ENCODE data around the gene EXT2. TPM values are rescaled to one million over a fixed set of nuclear protein-coding genes. Genes with fewer than 3 reads are reported as not detected.
A peak's percentile ranks its signal among the peaks of the same experiment; 100 is the strongest.

EXT2 gene
- 61.5 and 66.2 TPM in 2 replicates for total RNA-seq (2014; rRNA removed; shearing (Covaris generic))

DNA sequence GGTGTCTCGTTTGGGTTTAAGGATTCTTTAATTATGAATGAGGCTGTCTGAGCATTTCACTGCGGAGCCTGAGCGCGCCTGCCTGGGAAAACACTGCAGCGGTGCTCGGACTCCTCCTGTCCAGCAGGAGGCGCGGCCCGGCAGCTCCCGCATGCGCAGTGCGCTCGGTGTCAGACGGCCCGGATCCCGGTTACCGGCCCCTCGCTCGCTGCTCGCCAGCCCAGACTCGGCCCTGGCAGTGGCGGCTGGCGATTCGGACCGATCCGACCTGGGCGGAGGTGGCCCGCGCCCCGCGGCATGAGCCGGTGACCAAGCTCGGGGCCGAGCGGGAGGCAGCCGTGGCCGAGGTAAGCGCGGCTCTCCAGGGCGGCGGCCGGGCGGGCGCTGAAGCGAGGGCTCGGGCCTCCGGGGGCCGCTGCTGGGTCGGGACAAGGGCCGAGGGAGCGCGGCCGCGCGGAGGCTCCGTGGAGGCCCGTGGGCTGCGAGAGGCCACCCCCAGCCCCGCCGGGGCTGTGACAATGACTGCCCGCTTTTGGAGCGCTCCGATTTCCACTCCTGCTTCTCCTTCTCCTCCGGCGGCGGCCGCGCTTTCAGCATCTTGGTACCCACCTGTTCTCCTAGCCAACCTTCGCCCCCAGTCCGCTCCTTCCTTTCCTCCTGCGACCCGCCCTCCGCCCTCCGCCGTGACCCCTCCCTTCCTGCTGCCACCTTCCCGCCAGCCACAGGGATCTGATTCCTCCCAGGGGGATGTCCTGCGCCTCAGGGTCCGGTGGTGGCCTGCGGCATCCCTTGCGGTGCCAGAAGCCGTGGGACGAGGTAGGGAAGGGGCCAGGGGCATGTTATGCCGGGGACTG, at the start of gene EXT2:
Gene EXT2 (plus strand): TSS at position 173 of the 854 bp plus-strand sequence. CDS start 12,035 bp downstream, outside the sequence.
- peak; percentile 89 for DNase-seq (ENCODE audit: low spot score)

DNA sequence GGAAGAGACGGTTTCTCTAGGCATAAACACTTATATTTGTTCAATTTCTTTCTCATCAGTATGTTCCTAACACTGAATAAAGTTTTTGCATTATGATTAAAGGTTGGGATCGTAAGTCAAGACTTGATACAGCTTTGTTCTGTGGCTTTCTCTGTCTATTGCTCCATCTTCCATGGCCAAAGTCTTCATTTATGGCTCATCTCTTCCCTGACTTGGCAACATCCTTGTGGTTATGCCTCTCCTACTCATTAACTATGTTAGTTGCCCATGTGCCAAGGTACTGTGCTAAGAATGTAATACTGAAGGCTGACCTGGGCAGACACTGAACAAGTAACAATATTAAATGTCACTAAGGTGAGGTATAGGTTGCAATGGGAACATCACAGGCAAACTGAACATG, 49.3 kb upstream of the EXT2 start:
- no peak for DNase-seq (ENCODE audit: low spot score)

DNA sequence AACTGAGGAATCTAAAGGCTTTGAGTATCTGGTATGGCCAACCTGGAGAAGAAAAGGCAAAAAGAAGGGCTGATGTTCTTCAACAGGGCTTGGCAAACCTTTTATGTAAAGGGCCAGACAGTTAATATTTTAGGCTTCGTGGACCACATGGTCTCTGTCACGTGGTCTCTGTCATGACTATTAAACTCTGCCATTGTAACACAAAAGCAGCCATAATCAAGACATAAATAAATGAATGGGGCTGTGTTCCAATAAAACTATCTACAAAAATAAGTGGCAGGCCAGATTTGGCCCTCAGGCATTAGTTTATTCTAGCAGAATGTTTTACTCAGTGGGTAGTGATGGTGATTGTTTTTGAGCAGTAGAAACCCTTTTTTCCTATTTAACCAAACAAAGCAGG, 48.2 kb upstream of the EXT2 start:
- no peak for DNase-seq (ENCODE audit: low spot score)

DNA sequence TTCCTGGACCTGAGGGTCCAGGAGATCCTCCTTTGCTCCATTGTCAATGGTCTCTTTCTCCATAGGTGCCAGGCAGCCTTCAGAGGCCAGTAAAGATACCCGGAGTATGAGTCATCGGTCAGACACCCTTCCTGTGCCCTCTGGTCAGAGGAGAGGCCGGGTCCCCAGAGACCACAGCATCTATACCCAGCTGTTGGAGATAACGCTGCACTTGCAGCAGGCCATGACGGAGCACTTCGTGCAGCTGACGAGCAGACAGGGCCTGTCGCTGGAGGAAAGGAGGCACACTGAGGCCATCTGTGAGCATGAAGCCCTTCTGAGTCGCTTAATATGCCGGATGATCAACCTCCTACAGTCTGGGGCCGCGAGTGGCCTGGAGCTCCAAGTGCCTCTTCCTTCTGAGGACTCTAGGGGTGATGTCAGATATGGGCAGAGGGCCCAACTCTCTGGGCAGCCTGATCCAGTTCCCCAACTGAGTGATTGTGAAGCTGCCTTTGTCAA, 47.5 kb upstream of the EXT2 start, which contains the start of gene ACCSL:
Gene ACCSL (plus strand): TSS at position 51 of the 501 bp plus-strand sequence. CDS start 56 bp downstream, at position 107.
- DNase-seq (ENCODE audit: low spot score), result no peak

DNA sequence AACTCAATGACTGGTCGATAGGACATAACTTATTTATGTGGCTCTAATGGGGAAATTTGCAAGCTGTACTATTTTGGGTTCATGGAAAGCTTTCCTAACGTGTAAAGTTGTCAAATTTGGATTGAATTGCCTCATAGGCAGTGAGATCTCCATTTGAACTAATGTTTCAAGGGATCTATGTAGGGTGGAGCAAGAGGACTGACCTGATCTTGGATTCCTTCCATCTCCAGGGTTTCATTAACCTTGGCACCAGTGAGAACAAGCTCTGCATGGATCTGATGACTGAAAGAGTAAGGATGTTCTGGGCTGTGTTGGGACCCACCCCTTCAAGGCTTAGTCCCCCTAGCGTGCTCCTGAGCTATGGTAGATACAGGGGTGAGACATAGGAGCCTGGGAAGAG, 45.6 kb upstream of the EXT2 start:
- no peak for DNase-seq (ENCODE audit: low spot score)

DNA sequence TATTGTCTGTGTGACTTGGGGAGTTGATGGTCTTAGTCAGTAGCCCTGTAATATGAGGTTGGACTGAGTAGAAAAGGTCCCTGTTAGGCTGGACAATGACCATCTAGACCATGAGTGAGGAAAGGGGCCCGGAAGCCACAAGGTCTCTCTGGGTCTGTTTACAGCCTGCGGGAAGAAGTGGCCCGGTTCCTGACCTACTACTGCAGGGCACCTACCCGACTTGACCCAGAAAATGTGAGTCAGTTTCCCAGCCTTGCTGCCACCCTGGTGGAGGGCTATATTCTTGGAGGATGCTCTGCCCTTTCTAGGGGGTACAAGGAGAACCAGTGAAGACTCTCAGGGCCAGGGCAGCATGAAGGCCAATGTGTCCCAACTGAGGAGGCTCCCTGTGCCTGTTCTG, 44.3 kb upstream of the EXT2 start:
- DNase-seq (ENCODE audit: low spot score), result no peak

DNA sequence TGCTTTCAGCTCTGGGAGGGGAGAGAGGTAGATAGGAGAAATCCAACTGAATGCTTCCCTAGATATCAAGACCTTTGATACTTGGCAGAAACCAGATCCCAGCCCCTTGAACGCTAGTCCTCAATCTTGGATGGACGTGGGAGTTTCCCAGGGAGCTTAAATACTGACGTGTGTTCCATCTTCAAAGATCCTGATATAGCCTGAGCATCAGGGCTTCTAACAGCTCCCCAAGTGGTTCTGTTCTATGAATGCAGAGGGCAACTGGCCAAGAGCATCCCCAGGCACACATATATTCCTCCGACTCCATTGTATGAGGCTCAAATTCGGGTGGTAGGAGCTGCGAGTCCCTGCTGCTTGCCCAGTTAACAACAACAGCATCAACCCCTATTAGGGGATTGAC, 38.1 kb upstream of the EXT2 start:
- no peak for DNase-seq (ENCODE audit: low spot score)

DNA sequence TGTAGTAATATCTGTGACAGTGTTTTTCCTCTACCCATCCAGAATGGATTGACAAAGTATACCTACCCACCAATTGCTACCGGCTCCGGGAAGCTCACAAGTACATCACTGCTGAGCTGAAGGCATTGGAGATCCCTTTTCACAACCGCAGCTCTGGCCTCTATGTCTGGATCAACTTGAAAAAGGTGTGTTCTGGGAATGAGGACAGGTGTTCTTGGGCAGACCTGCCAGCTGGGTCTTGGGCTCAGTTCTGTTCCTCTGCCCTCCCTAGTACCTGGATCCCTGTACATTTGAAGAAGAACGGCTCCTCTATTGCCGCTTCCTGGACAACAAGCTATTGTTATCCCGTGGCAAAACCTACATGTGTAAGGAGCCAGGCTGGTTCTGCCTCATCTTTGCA, 37.2 kb upstream of the EXT2 start:
- DNase-seq (ENCODE audit: low spot score), result no peak

DNA sequence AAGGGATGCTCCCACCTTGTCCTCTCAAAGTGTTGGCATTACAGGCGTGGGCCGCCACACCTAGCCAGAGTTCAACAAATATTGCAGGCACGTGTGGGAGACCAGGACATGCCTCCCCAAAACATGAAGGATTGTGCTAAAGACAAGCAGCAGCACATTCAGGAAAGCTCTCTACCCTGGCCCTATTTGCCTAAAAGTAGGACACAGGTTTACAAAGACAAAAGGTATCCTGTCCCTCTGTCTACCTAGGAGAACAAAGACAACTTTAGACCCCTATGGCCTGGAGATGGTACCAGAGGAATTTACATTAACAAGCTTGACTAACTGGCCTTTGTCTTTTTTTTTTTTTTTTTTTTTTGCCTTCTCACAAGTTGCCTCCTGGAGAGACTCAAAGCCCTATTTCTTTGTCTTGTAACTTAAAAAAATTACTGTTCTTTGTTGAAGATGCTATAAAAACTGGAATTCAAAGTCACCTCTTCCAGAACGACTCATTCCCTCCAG, 30.3 kb upstream of the EXT2 start:
- DNase-seq (ENCODE audit: low spot score), result no peak

DNA sequence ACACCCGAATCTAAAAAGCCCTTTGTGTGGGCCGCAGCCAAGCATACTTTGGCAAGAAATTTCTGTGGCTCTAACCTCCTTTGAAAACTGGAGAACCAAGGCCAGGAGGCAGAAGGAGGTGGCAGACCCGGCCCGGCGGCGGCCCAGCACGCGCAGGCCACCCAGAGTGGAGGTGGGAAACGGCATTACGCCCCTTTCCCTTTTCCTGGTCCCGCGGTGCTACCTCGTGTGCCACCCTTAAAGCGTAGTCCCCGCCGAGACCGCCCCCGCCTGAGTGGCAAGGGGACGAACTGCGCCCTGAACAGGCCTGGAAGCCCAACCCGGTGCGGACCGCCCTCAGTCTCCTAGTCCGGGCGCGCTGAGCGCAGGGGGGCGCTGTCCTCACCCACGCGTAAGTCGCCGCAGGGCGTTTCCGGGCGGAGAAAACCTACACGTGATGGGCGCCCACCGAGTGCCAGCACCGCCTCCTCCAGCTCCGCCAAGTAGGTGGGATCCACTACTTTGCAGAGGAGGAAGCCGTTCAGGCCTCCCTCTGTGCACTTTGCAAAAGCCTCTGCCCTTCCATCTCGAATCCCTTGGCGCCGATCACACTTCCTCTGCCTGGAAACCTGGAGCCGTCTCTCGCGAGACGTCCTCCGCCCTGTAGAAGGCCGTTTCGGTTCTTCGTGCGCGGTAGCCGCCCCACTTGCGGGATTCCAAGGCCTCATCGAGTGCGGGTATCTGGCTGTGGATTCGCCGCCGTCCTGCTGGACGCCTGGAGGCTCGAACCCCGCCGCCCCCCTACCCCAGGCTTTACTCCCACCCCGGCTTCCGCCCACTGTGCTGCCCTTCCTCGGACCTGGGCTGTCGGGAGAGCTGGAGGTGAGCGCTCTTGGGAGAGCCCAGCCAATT, 29.4 kb upstream of the EXT2 start, which contains the start of gene ACCS:
Gene ACCS (plus strand): TSS at position 430 of the 891 bp plus-strand sequence. CDS start 1,358 bp downstream, outside the sequence.
- peak; percentile 93 for DNase-seq (ENCODE audit: low spot score)

DNA sequence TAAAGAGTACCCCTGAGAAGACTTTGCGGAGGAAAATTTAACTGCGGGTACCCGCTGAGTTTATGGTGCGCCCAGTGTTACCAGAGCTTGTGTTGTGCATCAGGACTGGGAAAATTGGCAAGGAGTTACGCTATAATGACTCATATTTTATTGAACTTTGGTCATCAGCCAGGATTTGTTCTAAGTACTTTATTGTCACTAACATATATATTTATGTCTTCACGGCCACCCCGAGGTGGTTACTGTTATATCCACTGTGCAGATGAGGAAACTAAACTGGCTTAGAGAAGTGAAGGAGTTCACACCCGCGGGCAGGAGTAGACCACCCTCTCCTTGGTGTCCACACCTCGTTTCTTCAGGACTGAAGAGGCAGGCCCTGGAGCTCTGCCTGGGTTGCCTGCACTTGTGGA, 28.7 kb upstream of the EXT2 start:
- peak; percentile 85 for DNase-seq (ENCODE audit: low spot score)

DNA sequence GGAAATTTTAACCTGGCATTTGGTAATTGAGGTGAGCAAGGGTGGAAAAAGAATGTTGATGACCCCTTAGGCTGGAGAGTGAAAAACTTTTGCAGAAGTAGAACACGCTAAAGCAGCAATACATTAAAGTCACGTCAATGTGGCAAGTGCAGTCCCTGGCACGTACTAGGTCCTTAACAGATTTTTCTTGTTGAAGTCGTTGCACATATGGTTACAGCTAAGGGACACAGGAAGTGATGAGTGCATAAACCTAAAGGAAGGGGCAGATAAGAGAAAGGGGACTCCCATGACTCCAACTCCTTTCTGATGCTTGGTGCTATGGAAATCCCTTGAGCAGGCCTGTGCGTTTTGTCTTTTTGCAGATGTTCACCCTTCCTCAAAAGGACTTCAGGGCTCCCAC, 28.2 kb upstream of the EXT2 start:
- DNase-seq (ENCODE audit: low spot score), result no peak

DNA sequence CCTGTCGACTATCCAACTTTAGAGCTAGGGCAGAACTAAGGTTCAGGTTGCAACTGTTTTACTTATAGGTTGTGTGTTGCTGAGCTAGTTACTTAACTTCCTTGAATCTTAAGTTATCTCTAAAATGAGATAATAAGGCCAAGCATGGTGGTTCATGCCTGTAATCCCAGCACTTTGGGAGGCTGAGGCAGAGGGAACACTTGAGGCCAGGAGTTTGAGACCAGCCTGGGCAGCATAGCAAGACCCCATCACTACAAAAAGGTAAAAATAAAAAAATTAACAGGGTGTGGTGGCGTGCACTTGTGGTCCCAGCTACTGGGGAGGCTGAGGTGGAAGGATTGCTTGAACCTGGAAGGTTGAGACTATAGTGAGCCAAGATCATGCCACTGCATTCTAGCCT, 27.3 kb upstream of the EXT2 start:
- DNase-seq (ENCODE audit: low spot score), result no peak

DNA sequence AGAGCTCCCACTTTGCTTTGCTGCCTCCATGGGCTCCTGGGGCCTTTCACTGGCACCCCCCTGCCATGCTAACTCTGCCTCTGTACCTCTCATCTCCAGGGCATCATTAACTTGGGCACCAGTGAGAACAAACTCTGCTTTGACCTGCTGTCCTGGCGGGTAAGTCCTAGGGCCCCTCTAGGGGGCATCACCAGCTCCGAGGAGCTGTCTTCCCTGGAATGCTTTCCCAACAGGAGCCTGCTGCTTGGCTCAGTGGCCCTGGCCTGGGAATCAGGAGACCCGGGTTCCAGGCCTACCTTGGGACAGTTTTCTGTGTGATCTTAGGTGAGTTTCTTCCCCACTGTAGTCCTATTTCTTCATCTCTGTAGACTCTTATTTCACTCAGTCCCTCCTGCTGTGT, 24.3 kb upstream of the EXT2 start:
- no peak for DNase-seq (ENCODE audit: low spot score)

DNA sequence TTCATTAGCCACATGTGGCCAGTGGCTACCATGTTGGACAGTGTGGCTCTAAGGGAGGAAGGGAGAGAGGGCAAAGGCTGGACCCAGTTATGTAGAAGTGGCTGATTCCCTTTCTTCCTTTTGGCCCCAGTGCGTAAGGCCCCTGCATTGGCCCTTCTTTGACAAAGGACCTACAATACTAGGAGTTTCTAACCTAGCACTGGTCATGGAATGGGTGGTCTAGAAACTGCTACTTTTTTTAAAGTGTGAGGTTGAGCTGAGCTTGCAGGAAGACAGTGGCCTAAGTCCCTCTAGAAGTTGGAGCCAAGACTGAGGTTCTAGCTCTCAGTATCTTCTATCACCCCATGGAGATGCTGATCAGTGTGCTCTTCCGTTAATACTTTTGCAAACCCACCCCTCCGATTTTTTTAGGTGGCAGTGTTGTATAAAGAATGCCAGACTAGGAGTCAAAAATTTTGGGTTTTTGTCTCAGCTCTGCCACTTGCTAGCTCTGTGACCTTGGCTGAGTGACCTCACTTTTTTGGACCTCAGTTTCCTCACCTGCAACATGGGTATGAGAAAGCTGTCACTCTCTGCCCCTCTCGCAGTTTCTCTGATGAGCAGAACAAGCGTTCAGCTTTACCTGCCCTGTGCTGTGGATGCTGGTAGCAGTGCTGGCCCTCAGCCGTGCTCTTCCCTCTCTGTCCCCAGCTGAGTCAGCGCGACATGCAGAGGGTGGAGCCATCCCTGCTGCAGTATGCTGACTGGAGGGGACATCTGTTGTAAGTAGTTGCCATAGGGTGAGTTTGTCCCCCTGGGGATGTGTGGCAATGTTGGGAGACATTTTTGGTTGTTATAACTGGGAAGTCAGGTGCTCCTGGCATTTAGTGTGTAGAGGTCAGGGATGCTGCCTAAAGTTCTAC, 22.5 kb upstream of the EXT2 start:
- DNase-seq (ENCODE audit: low spot score), result no peak

DNA sequence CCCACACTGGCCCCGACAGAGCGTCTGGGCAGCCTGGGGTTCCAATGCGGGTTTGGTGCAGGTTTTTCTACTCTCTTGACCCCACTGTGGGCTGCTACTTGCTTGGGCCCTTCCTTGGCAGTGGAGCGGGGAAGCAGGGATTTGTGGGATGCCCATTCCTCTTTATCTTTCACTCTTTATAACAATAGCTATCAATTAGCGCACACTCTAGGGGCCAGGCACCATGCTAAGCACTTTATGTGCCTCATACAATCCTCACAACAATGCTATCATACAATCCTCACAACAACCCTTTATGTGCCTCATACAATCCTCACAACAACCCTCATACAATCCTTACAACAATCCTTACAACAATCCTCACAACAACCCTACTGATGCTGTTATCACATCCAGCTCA, 16.7 kb upstream of the EXT2 start:
- DNase-seq (ENCODE audit: low spot score), result no peak

DNA sequence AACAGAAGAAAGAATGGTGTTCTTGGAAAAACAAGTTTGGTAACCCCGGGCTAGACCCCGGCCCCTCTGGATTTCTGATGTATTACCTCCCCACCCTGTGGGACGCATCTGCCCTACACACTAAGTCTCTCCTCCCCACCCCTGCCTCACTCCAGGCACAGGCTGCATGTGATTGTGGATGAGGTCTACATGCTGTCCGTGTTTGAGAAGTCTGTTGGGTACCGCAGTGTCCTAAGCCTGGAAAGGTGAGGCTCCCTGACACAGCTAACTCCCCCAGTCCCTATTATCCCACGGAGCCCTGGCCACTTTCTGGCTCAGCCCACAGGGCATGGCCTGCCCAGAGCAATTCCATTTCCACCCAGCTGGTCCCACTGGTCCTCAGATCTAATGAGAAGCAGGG, 16.1 kb upstream of the EXT2 start:
- DNase-seq (ENCODE audit: low spot score), result no peak

DNA sequence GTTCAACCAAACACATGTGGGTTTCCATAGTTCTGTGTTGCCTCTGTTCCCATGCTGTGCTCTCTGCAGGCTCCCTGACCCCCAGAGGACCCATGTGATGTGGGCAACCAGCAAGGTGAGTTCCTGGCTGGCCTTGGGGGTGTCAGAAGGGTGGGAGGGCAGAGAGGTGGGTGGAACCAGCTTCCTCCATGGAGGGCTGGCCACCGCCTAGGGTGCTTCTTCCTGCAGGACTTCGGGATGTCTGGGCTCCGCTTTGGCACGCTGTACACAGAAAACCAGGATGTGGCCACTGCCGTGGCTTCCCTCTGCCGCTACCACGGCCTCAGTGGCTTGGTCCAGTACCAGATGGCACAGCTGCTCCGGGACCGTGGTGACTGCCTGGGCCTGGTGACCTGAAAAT, 14.5 kb upstream of the EXT2 start:
- no peak for DNase-seq (ENCODE audit: low spot score)

DNA sequence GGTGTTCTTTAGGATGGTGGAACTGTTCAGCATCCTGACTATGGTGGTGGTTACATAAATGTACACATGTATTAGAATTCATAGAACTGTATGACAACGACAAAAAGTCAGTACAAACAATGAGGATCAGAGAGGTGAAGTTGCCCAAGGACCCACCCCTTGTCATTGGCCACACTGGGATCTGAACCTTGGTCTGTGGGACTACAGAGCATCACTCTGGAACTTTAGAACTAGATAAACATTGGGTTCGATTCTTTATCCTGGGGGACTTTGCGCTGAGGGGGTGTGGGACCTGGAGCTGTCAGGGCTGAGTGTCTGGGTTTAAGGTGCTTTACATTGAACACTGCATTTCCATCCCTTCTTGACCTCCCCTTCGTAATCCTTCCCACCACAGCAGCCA, 12.8 kb upstream of the EXT2 start:
- DNase-seq (ENCODE audit: low spot score), result no peak

DNA sequence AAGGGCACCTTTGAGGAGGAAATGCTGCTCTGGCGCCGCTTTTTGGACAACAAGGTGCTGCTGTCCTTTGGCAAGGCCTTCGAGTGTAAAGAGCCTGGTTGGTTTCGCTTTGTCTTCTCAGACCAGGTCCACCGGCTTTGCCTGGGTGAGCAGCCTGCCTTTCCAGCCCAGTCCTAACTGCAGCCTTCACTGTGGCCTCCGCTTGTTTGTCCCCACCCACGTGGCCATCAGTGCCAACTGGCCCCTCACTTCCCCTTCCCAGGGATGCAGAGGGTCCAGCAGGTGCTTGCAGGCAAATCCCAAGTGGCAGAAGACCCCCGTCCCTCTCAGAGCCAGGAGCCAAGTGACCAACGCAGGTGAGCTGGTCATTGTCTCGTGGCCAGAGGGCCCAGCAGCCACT, 12.0 kb upstream of the EXT2 start:
- DNase-seq (ENCODE audit: low spot score), result no peak

DNA sequence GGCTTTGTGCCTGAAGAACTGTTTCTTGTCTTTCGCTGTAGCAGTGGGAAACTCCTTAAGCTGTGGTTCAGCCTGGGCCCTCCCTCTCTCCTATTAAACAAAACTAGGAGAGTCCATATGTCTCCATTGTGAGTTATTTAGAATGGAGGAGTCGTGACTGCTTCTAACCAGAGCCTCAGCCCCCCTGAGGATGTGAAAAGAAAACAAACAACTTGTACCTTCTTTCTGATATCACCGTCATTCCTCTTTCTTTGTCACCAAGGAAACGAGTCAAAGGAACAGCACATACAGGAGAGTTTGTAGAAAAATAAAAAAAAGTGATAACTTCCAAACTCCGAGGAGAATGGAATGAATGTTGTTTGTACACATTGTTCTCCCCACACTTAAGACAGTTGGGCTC, 11.6 kb upstream of the EXT2 start:
- DNase-seq (ENCODE audit: low spot score), result no peak
